ENCODE measurements around the gene GCH1. TPM values are rescaled to one million over a fixed set of nuclear protein-coding genes. Genes with fewer than 3 reads are reported as not detected.
"Not testable (repeated sequence)": the region's sequence is repeated elsewhere in the genome, so short reads cannot be mapped to it uniquely, and the experiment has no call there.

GCH1 gene
- total and polyA plus RNA-seq, 2 donors (not counting 1 experiment from before 2014, with no cell fraction given) = 1.3 to 1.5 TPM

- Histone ChIP-seq H2AFZ (ENCODE audit: low read length) (no peak overlapping the region), H3K79me2 (ENCODE audit: control insufficient read depth, insufficient read depth, low read length) (no peaks in the 10 kb centered on the region), H3K4me3 (replicated peaks in 1 of 4; ENCODE audit: control extremely low read depth in 1 of 4, insufficient read depth in 1 of 4, low read depth in 3 of 4, low read length in 4 of 4) (no peak overlapping the region), H3K4me2 (ENCODE audit: extremely low read depth, insufficient read depth, low read length) (no peak overlapping the region), H3K36me3 (ENCODE audit: control insufficient read depth, insufficient read depth, low read length) (no peaks in the 10 kb centered on the region), H3K9ac (ENCODE audit: insufficient read depth, low read length) (no peak overlapping the region), H3K4me1 (ENCODE audit: control insufficient read depth, extremely low read depth, insufficient read depth, low read length) (no peaks in the 10 kb centered on the region), H3K9me3 (ENCODE audit: control insufficient read depth, insufficient read depth, low read depth, low read length) (no peaks in the 10 kb centered on the region), H4K20me1 (ENCODE audit: control insufficient read depth, extremely low read depth, insufficient read depth, low read length) (no peaks in the 10 kb centered on the region), H3K27me3 (ENCODE audit: control insufficient read depth, insufficient read depth, low read length) (no peaks in the 10 kb centered on the region), H3K27ac (ENCODE audit: insufficient read depth, low read length) (no peak overlapping the region)
- no peak for DNase-seq (ENCODE audit: low read depth in 2 of 2)
- TF ChIP-seq CTCF (conservative IDR thresholded peaks at IDR 0.05 in 1 of 2, IDR thresholded peaks at IDR 0.05 in 1 of 2; ENCODE audit: low read depth in 1 of 2, low read length in 2 of 2) (no peak), EZH2 (IDR thresholded peaks at IDR 0.05; ENCODE audit: low read length, missing control alignments) (no peak)
Observed at GRCh38 chr14:54928216-54928615, 25.6 kb upstream of the GCH1 start.

- Histone ChIP-seq H3K4me2 (ENCODE audit: extremely low read depth, insufficient read depth, low read length) (no peak overlapping the region), H3K79me2 (ENCODE audit: control insufficient read depth, insufficient read depth, low read length) (no peaks in the 10 kb centered on the region), H3K9me3 (ENCODE audit: control insufficient read depth, insufficient read depth, low read depth, low read length) (no peaks in the 10 kb centered on the region), H2AFZ (ENCODE audit: low read length) (no peak overlapping the region), H3K4me1 (ENCODE audit: control insufficient read depth, extremely low read depth, insufficient read depth, low read length) (no peaks in the 10 kb centered on the region), H3K4me3 (replicated peaks in 1 of 4; ENCODE audit: control extremely low read depth in 1 of 4, insufficient read depth in 1 of 4, low read depth in 3 of 4, low read length in 4 of 4) (no peak overlapping the region), H3K36me3 (ENCODE audit: control insufficient read depth, insufficient read depth, low read length) (no peaks in the 10 kb centered on the region), H3K27ac (ENCODE audit: insufficient read depth, low read length) (no peak overlapping the region), H4K20me1 (ENCODE audit: control insufficient read depth, extremely low read depth, insufficient read depth, low read length) (no peaks in the 10 kb centered on the region), H3K27me3 (ENCODE audit: control insufficient read depth, insufficient read depth, low read length) (no peaks in the 10 kb centered on the region), H3K9ac (ENCODE audit: insufficient read depth, low read length) (no peak overlapping the region)
- TF ChIP-seq EZH2 (IDR thresholded peaks at IDR 0.05; ENCODE audit: low read length, missing control alignments) = no peak
- TF ChIP-seq CTCF (conservative IDR thresholded peaks at IDR 0.05 in 1 of 2, IDR thresholded peaks at IDR 0.05 in 1 of 2; ENCODE audit: low read depth in 1 of 2, low read length in 2 of 2) = no peak
- DNase-seq (ENCODE audit: low read depth in 2 of 2) = no peak
Observed at GRCh38 chr14:54927551-54927950, 24.9 kb upstream of the GCH1 start.

DNA sequence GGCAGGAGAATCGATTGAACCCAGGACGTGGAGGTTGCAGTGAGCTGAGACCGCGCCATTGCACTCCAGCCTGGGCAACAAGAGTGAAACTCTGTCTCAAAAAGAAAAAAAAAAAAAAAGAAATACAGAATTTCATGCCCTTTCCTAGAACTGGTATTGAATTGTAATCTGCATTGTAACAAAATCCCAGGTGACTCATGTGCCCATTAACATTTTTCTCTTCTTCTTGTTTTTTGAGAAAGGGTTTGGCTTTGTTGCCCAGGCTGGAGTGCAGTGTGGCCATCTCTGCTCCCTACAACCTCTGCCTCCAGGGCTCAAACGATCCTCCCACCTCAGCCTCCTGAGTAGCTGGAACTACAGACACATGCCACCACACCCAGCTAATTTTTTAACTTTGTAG, 23.9 kb upstream of the GCH1 start:
- H3K27ac ChIP-seq (ENCODE audit: insufficient read depth, low read length); H3K27me3 ChIP-seq (ENCODE audit: control insufficient read depth, insufficient read depth, low read length); DNase-seq (ENCODE audit: low read depth in 2 of 2); H3K9ac ChIP-seq (ENCODE audit: insufficient read depth, low read length); H3K4me2 ChIP-seq (ENCODE audit: extremely low read depth, insufficient read depth, low read length); H3K36me3 ChIP-seq (ENCODE audit: control insufficient read depth, insufficient read depth, low read length); H3K4me3 ChIP-seq (replicated peaks in 1 of 4; ENCODE audit: control extremely low read depth in 1 of 4, insufficient read depth in 1 of 4, low read depth in 3 of 4, low read length in 4 of 4); H3K9me3 ChIP-seq (ENCODE audit: control insufficient read depth, insufficient read depth, low read depth, low read length); H2AFZ ChIP-seq (ENCODE audit: low read length); H3K79me2 ChIP-seq (ENCODE audit: control insufficient read depth, insufficient read depth, low read length); H3K4me1 ChIP-seq (ENCODE audit: control insufficient read depth, extremely low read depth, insufficient read depth, low read length); H4K20me1 ChIP-seq (ENCODE audit: control insufficient read depth, extremely low read depth, insufficient read depth, low read length): not testable (repeated sequence)

Data from fibroblast of lung (primary cell).